CD14-positive monocyte (primary cell): Measurements from ENCODE around the gene ERFE. TPM values are rescaled to one million over a fixed set of nuclear protein-coding genes. Genes with fewer than 3 reads are reported as not detected.

Source experiments
- DNase-seq, 3 donors: peaks; one replicate each; pipeline ENCODE4 v3.0.0-alpha.2; 2011 to 2022
- H2AFZ ChIP-seq: 2 replicates; pipeline ENCODE4 v1.6.0; 2012; ENCODE audit warnings: mild to moderate bottlenecking, low read depth, low read length, inconsistent platforms; ENCODE audit not compliant: insufficient read depth, poor library complexity, severe bottlenecking
- H3K27ac ChIP-seq, 2 donors: 1 replicate in 1 of 2; 2 replicates in 1 of 2; pipeline ENCODE4 v1.5.1; 2012 to 2013; ENCODE audit warnings: low read length in 2 of 2, control low read depth in 1 of 2, inconsistent platforms in 1 of 2, low read depth in 1 of 2, mild to moderate bottlenecking in 1 of 2
- H3K27me3 ChIP-seq, 2 donors: one replicate each; pipeline versions ENCODE4 v1.6.0 to v1.6.1; 2011 to 2013; ENCODE audit warnings: low read length in 2 of 2; ENCODE audit not compliant: control insufficient read depth in 2 of 2, insufficient read depth in 2 of 2
- H3K36me3 ChIP-seq, 2 donors: replicated peaks in 1 of 2; 1 replicate in 1 of 2; 2 replicates in 1 of 2; pipeline versions ENCODE4 v1.5.1 to v1.6.1; 2012 to 2013; ENCODE audit warnings: low read length in 2 of 2, control low read depth in 1 of 2, inconsistent platforms in 1 of 2, mild to moderate bottlenecking in 1 of 2; ENCODE audit not compliant: insufficient read depth in 2 of 2, control insufficient read depth in 1 of 2
- H3K4me1 ChIP-seq, 2 donors: 1 replicate in 1 of 2; 2 replicates in 1 of 2; pipeline versions ENCODE4 v1.5.1 to v1.6.1; 2012 to 2013; ENCODE audit warnings: low read length in 2 of 2, control low read depth in 1 of 2, inconsistent platforms in 1 of 2, mild to moderate bottlenecking in 1 of 2, moderate library complexity in 1 of 2; ENCODE audit not compliant: insufficient read depth in 2 of 2, control insufficient read depth in 1 of 2
- H3K4me2 ChIP-seq: replicated peaks from 2 replicates; pipeline ENCODE3; 2012; ENCODE audit warnings: low read length, moderate library complexity, mild to moderate bottlenecking; ENCODE audit not compliant: poor library complexity, severe bottlenecking; ENCODE audit errors: extremely low read depth
- H3K4me3 ChIP-seq, 3 experiments: fragments of 200-600 bp in 1 of 3; sonication (generic) in 1 of 3; replicated peaks in 1 of 3; 1 replicate in 2 of 3; 2 replicates in 1 of 3; pipeline ENCODE4 v1.5.1; 2011 to 2013; ENCODE audit warnings: low read length in 3 of 3, mild to moderate bottlenecking in 3 of 3, control low read depth in 2 of 3, low read depth in 2 of 3, inconsistent platforms in 1 of 3, moderate library complexity in 1 of 3
- H3K79me2 ChIP-seq: 2 replicates; pipeline ENCODE4 v1.6.0; 2012; ENCODE audit warnings: mild to moderate bottlenecking, control low read depth, inconsistent platforms, low read length, moderate library complexity; ENCODE audit not compliant: insufficient read depth
- H3K9ac ChIP-seq: 2 replicates; pipeline ENCODE4 v1.6.0; 2017; ENCODE audit warnings: low read length, mild to moderate bottlenecking; ENCODE audit not compliant: insufficient read depth, poor library complexity, severe bottlenecking
- H3K9me3 ChIP-seq, 2 donors: replicated peaks in 1 of 2; 1 replicate in 1 of 2; 2 replicates in 1 of 2; pipeline versions ENCODE4 v1.5.1 to v1.6.1; 2012 to 2013; ENCODE audit warnings: low read length in 2 of 2, control low read depth in 1 of 2; ENCODE audit not compliant: control insufficient read depth in 1 of 2, insufficient read depth in 1 of 2
- H4K20me1 ChIP-seq: 2 replicates; pipeline ENCODE4 v1.6.0; 2012; ENCODE audit warnings: mild to moderate bottlenecking, low read length, control low read depth, moderate library complexity; ENCODE audit not compliant: insufficient read depth
- H3K27ac Mint-ChIP-seq, 7 donors: one replicate each; pipeline ENCODE4 v1.8.0; 2020; ENCODE audit warnings: mild to moderate bottlenecking in 7 of 7, mixed read lengths in 7 of 7, moderate library complexity in 6 of 7, inconsistent platforms in 2 of 7
- H3K27me3 Mint-ChIP-seq, 3 donors: one replicate each; pipeline ENCODE4 v1.8.0; 2021 to 2022; ENCODE audit warnings: low read depth in 3 of 3, mild to moderate bottlenecking in 3 of 3, mixed read lengths in 3 of 3, moderate library complexity in 3 of 3, inconsistent platforms in 1 of 3
- H3K36me3 Mint-ChIP-seq, 2 donors: one replicate each; pipeline ENCODE4 v1.8.0; 2020; ENCODE audit warnings: mixed read lengths in 2 of 2, inconsistent platforms in 1 of 2, mild to moderate bottlenecking in 1 of 2
- H3K4me1 Mint-ChIP-seq: one replicate; pipeline ENCODE4 v1.8.0; 2020; ENCODE audit warnings: mild to moderate bottlenecking, mixed read lengths
- H3K4me3 Mint-ChIP-seq, 2 donors: one replicate each; pipeline ENCODE4 v1.8.0; 2020; ENCODE audit warnings: mild to moderate bottlenecking in 2 of 2, mixed read lengths in 2 of 2, moderate library complexity in 1 of 2
- H3K9me3 Mint-ChIP-seq, 7 donors: one replicate each; pipeline ENCODE4 v1.8.0; 2020 to 2022; ENCODE audit warnings: mixed read lengths in 7 of 7, mild to moderate bottlenecking in 6 of 7, moderate library complexity in 6 of 7, inconsistent platforms in 2 of 7
- CTCF ChIP-seq: fragments of 200-600 bp; IDR thresholded peaks from one replicate; pipeline ENCODE4 v1.8.0; 2022; ENCODE audit warnings: antibody characterized with exemption, mild to moderate bottlenecking
- WGBS: methylation state at CpG from one replicate; pipeline ENCODE4 v1.1.5; 2013; ENCODE audit warnings: missing lambda C conversion rate; ENCODE audit not compliant: insufficient coverage; 5-methylcytosine and 5-hydroxymethylcytosine counted together
- intact Hi-C, 2 donors: fragments of 100-400 bp; cut with micrococcal nuclease; formaldehyde crosslinking; loops; one replicate each; pipeline versions ENCODE4 v1.15.0 to v1.15.1; 2023
- polyA plus RNA-seq, 3 donors: library from polyadenylated mRNA; depleted of rRNA in 1 of 3; unstranded in 2 of 3; stranded (reverse) in 1 of 3; fragments of 300-500 nt in 2 of 3; fragments of >200 nt in 1 of 3; fragmentation: Illumina TruSeq in 2 of 3; gene quantifications; 1 replicate in 2 of 3; 2 replicates in 1 of 3; pipeline ENCODE4 v1.2.3, GENCODE V29; 2012 to 2021

The ERFE gene
- polyA plus RNA-seq, 3 donors = not detected

- no peaks in the 10 kb centered on the region for H4K20me1 ChIP-seq
- 81% methylated on average over 4 of the region's 8 CpGs for WGBS
- H3K4me1 Mint-ChIP-seq = peaks cover 7% of the 10 kb centered on the region
- intact Hi-C loops = no loop called here
- H3K36me3 Mint-ChIP-seq = peaks cover 48 to 56% of the 10 kb centered on the region in 2 donors
- TF ChIP-seq CTCF = no peak
- no peaks in the 10 kb centered on the region for H3K9me3 ChIP-seq
- peaks cover 0 to 16% of the 10 kb centered on the region in 2 donors for H3K27me3 ChIP-seq
- H3K9me3 Mint-ChIP-seq = peaks cover 0 to 6% (median 0%) of the 10 kb centered on the region in 7 donors
- H3K79me2 ChIP-seq = no peaks in the 10 kb centered on the region
- H3K4me2 ChIP-seq = no peak overlapping the region
- no peak overlapping the region for H2AFZ ChIP-seq
- H3K27ac Mint-ChIP-seq = no peak overlapping the region
- no peak overlapping the region for H3K9ac ChIP-seq
- no peaks in the 10 kb centered on the region for H3K4me1 ChIP-seq
- H3K27me3 Mint-ChIP-seq = peaks cover 23 to 28% (median 27%) of the 10 kb centered on the region in 3 donors
- no peak for DNase-seq
- H3K4me3 Mint-ChIP-seq = no peak overlapping the region
- H3K27ac ChIP-seq = no peak overlapping the region
- H3K36me3 ChIP-seq = peaks cover 40 to 53% of the 10 kb centered on the region in 2 donors
- H3K4me3 ChIP-seq = no peak overlapping the region
Measured at GRCh38 chr2:238167761-238168160, 9.0 kb downstream of the ERFE start.

- H3K4me3 ChIP-seq = no peak overlapping the region
Measured at GRCh38 chr2:238168196-238169047, 9.7 kb downstream of the ERFE start.

More at GRCh38 chr2:238168196-238169047, 9.7 kb downstream of the ERFE start:
- H3K9me3 Mint-ChIP-seq = peaks cover 0 to 6% (median 0%) of the 10 kb centered on the region in 7 donors
- Histone ChIP-seq H4K20me1 (no peaks in the 10 kb centered on the region), H3K79me2 (no peaks in the 10 kb centered on the region), H3K27ac (no peak overlapping the region), H3K9ac (no peak overlapping the region), H2AFZ (no peak overlapping the region), H3K27me3 (peaks cover 0 to 9% of the 10 kb centered on the region in 2 donors), H3K9me3 (no peaks in the 10 kb centered on the region), H3K4me1 (no peaks in the 10 kb centered on the region), H3K36me3 (peaks cover 46 to 59% of the 10 kb centered on the region in 2 donors), H3K4me2 (no peak overlapping the region)
- H3K4me1 Mint-ChIP-seq = peaks cover 7% of the 10 kb centered on the region
- no peak for TF ChIP-seq CTCF
- intact Hi-C loops = no loop called here
- peaks cover 55 to 62% of the 10 kb centered on the region in 2 donors for H3K36me3 Mint-ChIP-seq
- H3K27ac Mint-ChIP-seq = peak overlapping the region in 3 of 7 donors; percentile 23 to 57 (median 53)
- H3K27me3 Mint-ChIP-seq = peaks cover 16 to 22% (median 20%) of the 10 kb centered on the region in 3 donors
- 100% methylated on average over 4 of the region's 13 CpGs for WGBS
- H3K4me3 Mint-ChIP-seq = no peak overlapping the region
- DNase-seq = no peak
